GM12892 (cell line): ENCODE data around the gene TRIM33.

Experiments used
- POLR2A ChIP-seq: IDR thresholded peaks from 2 replicates; pipeline ENCODE4 v1.6.1; 2011; ENCODE audit warnings: low read depth, low read length, control low read depth
- POLR2AphosphoS5 ChIP-seq: IDR thresholded peaks from 2 replicates; pipeline ENCODE4 v1.6.1; 2011; ENCODE audit warnings: low read depth, low read length, control low read depth
- TAF1 ChIP-seq: IDR thresholded peaks from 2 replicates; pipeline ENCODE4 v1.6.1; 2011; ENCODE audit warnings: low read depth, mild to moderate bottlenecking, control low read depth, low read length, borderline replicate concordance

DNA sequence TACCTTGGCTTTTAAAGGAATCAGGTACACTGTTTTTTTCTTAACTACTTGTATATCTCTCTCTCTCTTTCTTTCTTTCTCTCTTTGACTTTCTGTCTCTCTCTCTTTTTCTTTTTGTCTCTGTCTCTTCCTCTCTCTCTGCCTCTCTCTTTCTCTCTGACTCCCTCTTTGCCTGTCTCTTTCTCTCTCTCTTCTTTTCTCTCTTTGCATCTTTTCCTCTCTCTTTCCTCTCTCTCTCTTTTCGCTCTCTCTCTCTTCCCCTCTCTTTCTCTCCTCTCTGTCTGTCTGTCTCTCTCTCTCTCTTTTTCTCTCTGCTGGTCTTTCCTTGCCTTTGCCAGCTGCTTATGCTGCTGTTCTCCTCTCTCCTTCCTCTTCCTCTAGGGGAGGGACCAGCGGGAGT is 143.2 kb downstream of the TRIM33 start:
- TF ChIP-seq POLR2A (no peak), POLR2AphosphoS5 (no peak), TAF1 (no peak)
